H1 (cell line): ENCODE results near the gene SKAP2. TPM values are rescaled to one million over a fixed set of nuclear protein-coding genes. Genes with fewer than 3 reads are reported as not detected.

Experiments used
- CTCF ChIA-PET: fragments of 300-600 bp; sonication (Branson Sonifier 250); formaldehyde crosslinking; loops from one replicate; lab custom pipeline; 2021; ENCODE audit not compliant: partially characterized antibody; lab: Charles Lee
- POLR2A ChIA-PET: fragments of 300-600 bp; sonication (Branson Sonifier 250); formaldehyde crosslinking; loops from one replicate; lab custom pipeline; 2021; ENCODE audit warnings: inconsistent platforms; ENCODE audit not compliant: partially characterized antibody; lab: Charles Lee
- DNase-seq, 2 experiments: peaks; one replicate each; pipeline versions ENCODE4 v3.0.0 to v3.0.0-alpha.2; 2010 to 2022; ENCODE audit warnings: low spot score in 2 of 2, low read depth in 1 of 2, mixed read lengths in 1 of 2
- FAIRE-seq: peaks from 2 replicates; lab custom pipeline; 2011; peaks lifted over from hg19 to GRCh38; lab: Jason Lieb, UNC
- H2AFZ ChIP-seq: 2 replicates; pipeline ENCODE4 v1.8.1; 2012; ENCODE audit warnings: low read length, inconsistent platforms
- H2AK5ac ChIP-seq: 2 replicates; pipeline ENCODE4 v1.6.1; 2013; ENCODE audit warnings: low read depth, low read length
- H2BK120ac ChIP-seq: replicated peaks from 2 replicates; pipeline ENCODE3; 2013; ENCODE audit warnings: low read depth, low read length, inconsistent platforms
- H2BK12ac ChIP-seq: 2 replicates; pipeline ENCODE4 v1.6.1; 2013; ENCODE audit warnings: low read depth, low read length
- H2BK15ac ChIP-seq: 2 replicates; pipeline ENCODE4 v1.6.1; 2013; ENCODE audit warnings: low read length
- H2BK20ac ChIP-seq: 2 replicates; pipeline ENCODE4 v1.6.1; 2013; ENCODE audit warnings: low read length
- H2BK5ac ChIP-seq: 2 replicates; pipeline ENCODE4 v1.6.1; 2013; ENCODE audit warnings: low read depth, low read length
- H3K14ac ChIP-seq: 2 replicates; pipeline ENCODE4 v1.6.1; 2013; ENCODE audit warnings: inconsistent platforms; ENCODE audit not compliant: insufficient read length
- H3K18ac ChIP-seq: 2 replicates; pipeline ENCODE4 v1.6.1; 2013; ENCODE audit warnings: low read length; ENCODE audit errors: extremely low read depth
- H3K23ac ChIP-seq: 2 replicates; pipeline ENCODE4 v1.6.1; 2013; ENCODE audit warnings: inconsistent platforms; ENCODE audit not compliant: insufficient read length
- H3K23me2 ChIP-seq: 2 replicates; pipeline ENCODE4 v1.6.1; 2013; ENCODE audit warnings: low read depth, low read length
- H3K27ac ChIP-seq: 2 replicates; pipeline ENCODE4 v1.6.1; 2011; ENCODE audit warnings: low read depth, low read length, inconsistent platforms
- H3K27me3 ChIP-seq, 4 experiments: replicated peaks in 1 of 4; 1 replicate in 1 of 4; 2 replicates in 3 of 4; pipeline versions ENCODE4 v1.6.1 to v1.8.1; 2011 to 2013; ENCODE audit warnings: low read length in 3 of 4, mild to moderate bottlenecking in 3 of 4, inconsistent platforms in 2 of 4, mixed read lengths in 2 of 4, moderate library complexity in 1 of 4; ENCODE audit not compliant: control insufficient read depth in 3 of 4, insufficient read depth in 3 of 4; ENCODE audit errors: extremely low read depth in 1 of 4
- H3K36me3 ChIP-seq, 4 experiments: 2 replicates each; pipeline versions ENCODE4 v1.6.1 to v1.8.1; 2011 to 2013; ENCODE audit warnings: mild to moderate bottlenecking in 4 of 4, low read length in 3 of 4, moderate library complexity in 2 of 4, control low read depth in 1 of 4, inconsistent platforms in 1 of 4; ENCODE audit not compliant: insufficient read depth in 4 of 4, control insufficient read depth in 2 of 4
- H3K4ac ChIP-seq: replicated peaks from 2 replicates; pipeline ENCODE3; 2013; ENCODE audit warnings: low read length, low read depth, mixed read lengths, inconsistent platforms; ENCODE audit not compliant: insufficient read length
- H3K4me1 ChIP-seq, 4 experiments: replicated peaks in 1 of 4; 1 replicate in 1 of 4; 2 replicates in 3 of 4; pipeline versions ENCODE4 v1.6.1 to v1.8.1; 2011 to 2013; ENCODE audit warnings: low read length in 3 of 4, inconsistent platforms in 2 of 4, mixed read lengths in 1 of 4; ENCODE audit not compliant: insufficient read depth in 4 of 4, control insufficient read depth in 3 of 4
- H3K4me2 ChIP-seq, 2 experiments: 2 replicates each; pipeline versions ENCODE4 v1.6.1 to v1.8.1; 2011 to 2013; ENCODE audit warnings: low read depth in 2 of 2, low read length in 2 of 2, control low read depth in 1 of 2, inconsistent platforms in 1 of 2, mild to moderate bottlenecking in 1 of 2; ENCODE audit not compliant: insufficient read depth in 1 of 2
- H3K4me3 ChIP-seq, 4 experiments: fragments of 200-600, 300-600 bp in 1 of 4; sonication (generic), shearing (Covaris generic), sonication (Bioruptor Twin) in 1 of 4; 2 replicates each; pipeline versions ENCODE4 v1.5.1 to v1.8.1; 2011 to 2016; ENCODE audit warnings: low read length in 4 of 4, low read depth in 3 of 4, control low read depth in 2 of 4, inconsistent platforms in 2 of 4, mild to moderate bottlenecking in 2 of 4, mixed read lengths in 1 of 4, moderate library complexity in 1 of 4; ENCODE audit not compliant: insufficient read depth in 2 of 4; ENCODE audit errors: extremely low read depth in 1 of 4
- H3K56ac ChIP-seq: replicated peaks from 2 replicates; pipeline ENCODE3; 2013; ENCODE audit warnings: low read depth, mild to moderate bottlenecking, mixed read lengths, low read length, inconsistent platforms; ENCODE audit not compliant: insufficient read length
- H3K79me1 ChIP-seq: 2 replicates; pipeline ENCODE4 v1.6.1; 2013; ENCODE audit warnings: low read depth, low read length, control low read depth
- H3K79me2 ChIP-seq, 2 experiments: 2 replicates each; pipeline versions ENCODE4 v1.6.1 to v1.8.1; 2012 to 2013; ENCODE audit warnings: low read length in 2 of 2, mild to moderate bottlenecking in 2 of 2, inconsistent platforms in 1 of 2; ENCODE audit not compliant: insufficient read depth in 2 of 2, control insufficient read depth in 1 of 2
- H3K9ac ChIP-seq, 4 experiments: replicated peaks in 1 of 4; 1 replicate in 1 of 4; 2 replicates in 3 of 4; pipeline versions ENCODE4 v1.6.1 to v1.8.1; 2011 to 2013; ENCODE audit warnings: low read depth in 3 of 4, low read length in 3 of 4, control low read depth in 2 of 4, mild to moderate bottlenecking in 2 of 4, moderate library complexity in 2 of 4, inconsistent platforms in 1 of 4; ENCODE audit errors: extremely low read depth in 1 of 4
- H3K9me3 ChIP-seq, 2 experiments: 2 replicates each; pipeline versions ENCODE4 v1.6.1 to v1.8.1; 2012 to 2013; ENCODE audit warnings: mild to moderate bottlenecking in 2 of 2, moderate library complexity in 2 of 2, control low read depth in 1 of 2, inconsistent platforms in 1 of 2, low read depth in 1 of 2, low read length in 1 of 2, mixed read lengths in 1 of 2; ENCODE audit not compliant: insufficient read depth in 2 of 2
- H4K20me1 ChIP-seq, 2 experiments: replicated peaks in 1 of 2; 2 replicates each; pipeline versions ENCODE3 to v1.8.1; 2011 to 2013; ENCODE audit warnings: inconsistent platforms in 2 of 2, low read length in 2 of 2, mild to moderate bottlenecking in 1 of 2; ENCODE audit not compliant: insufficient read depth in 2 of 2, control insufficient read depth in 1 of 2
- H4K5ac ChIP-seq: 2 replicates; pipeline ENCODE4 v1.6.1; 2013; ENCODE audit warnings: low read length, low read depth, mixed read lengths, inconsistent platforms; ENCODE audit not compliant: insufficient read length
- H4K8ac ChIP-seq: 2 replicates; pipeline ENCODE4 v1.8.0; 2013; ENCODE audit warnings: mild to moderate bottlenecking, moderate library complexity, low read length, inconsistent platforms; ENCODE audit not compliant: insufficient read depth; ENCODE audit errors: extremely low read depth
- H4K91ac ChIP-seq: replicated peaks from 2 replicates; pipeline ENCODE3; 2013; ENCODE audit warnings: low read length, mixed read lengths, inconsistent platforms; ENCODE audit not compliant: insufficient read length
- CEBPB ChIP-seq: IDR thresholded peaks from 2 replicates; pipeline ENCODE4 v1.6.1; 2012; ENCODE audit warnings: low read depth, low read length
- SP1 ChIP-seq: IDR thresholded peaks from 2 replicates; pipeline ENCODE4 v1.6.1; 2011; ENCODE audit warnings: low read depth, low read length
- WGBS, 2 experiments: shearing (Covaris generic) in 1 of 2; methylation state at CpG; one replicate each; pipeline versions ENCODE4 v1.1.6 to v1.1.7; 2013 to 2015; ENCODE audit warnings: low lambda C conversion rate in 2 of 2, mixed read lengths in 2 of 2, inconsistent platforms in 1 of 2, low coverage in 1 of 2, missing lambda C conversion rate in 1 of 2; ENCODE audit not compliant: insufficient replicate concordance in 2 of 2, insufficient coverage in 1 of 2, insufficient read length in 1 of 2; ENCODE audit errors: extremely low coverage in 1 of 2, missing lambda C conversion rate in 1 of 2; 5-methylcytosine and 5-hydroxymethylcytosine counted together
- polyA plus RNA-seq, 7 experiments: library from polyadenylated mRNA; depleted of rRNA in 3 of 7; stranded (reverse) in 5 of 7; unstranded in 2 of 7; fragments of >200 nt in 5 of 7; fragments of 200-250 nt in 2 of 7; gene quantifications; 1 replicate in 5 of 7; 2 replicates in 1 of 7; 4 replicates in 1 of 7; pipeline versions ENCODE4 v1.2.1 to v1.2.3, GENCODE V29; 2011 to 2013; ENCODE audit warnings: missing spikeins in 2 of 7, mixed read lengths in 2 of 7
- total RNA-seq: library from RNA; stranded (reverse); fragmentation: NEBNext Ultra II Directional; extraction: Animal tissue kit (Norgen Biotek cat#: 25700); gene quantifications from 2 replicates; pipeline ENCODE4 v1.2.1, GENCODE V29; 2021
- TF ChIP-seq, protein P1 (sequence below), 3 experiments: IDR thresholded peaks; 1 replicate in 2 of 3; 2 replicates in 1 of 3; pipeline versions ENCODE4 v1.5.1 to v1.6.1; 2011; ENCODE audit warnings: low read length in 3 of 3, mild to moderate bottlenecking in 3 of 3, inconsistent platforms in 2 of 3, low read depth in 1 of 3, moderate library complexity in 1 of 3; ENCODE audit not compliant: insufficient read depth in 1 of 3; ENCODE audit errors: control extremely low read depth in 1 of 3

SKAP2 gene
- total and polyA plus RNA-seq, 2 of the 8 experiments (the other 6 are each of a cell fraction or from before 2014, with no cell fraction given) = 0.53 to 5.1 TPM

- Histone ChIP-seq H3K36me3 (no peaks in the 10 kb centered on the region), H3K4me3 (no peak overlapping the region)
- no peak for FAIRE-seq
Observed at GRCh38 chr7:26664735-26665416, 199.5 kb downstream of the SKAP2 start.

More at GRCh38 chr7:26664735-26665416, 199.5 kb downstream of the SKAP2 start:
- H3K79me2 ChIP-seq = no peaks in the 10 kb centered on the region
- H2BK20ac ChIP-seq = no peak overlapping the region
- H3K23me2 ChIP-seq = no peaks in the 10 kb centered on the region
- no peak overlapping the region for H3K9ac ChIP-seq
- WGBS, 2 experiments = 88% methylated on average over 5 of the region's 5 CpGs; no CpG with 5 or more reads in 1 of the 2 experiments
- no peaks in the 10 kb centered on the region for H3K9me3 ChIP-seq
- H2BK15ac ChIP-seq = no peak overlapping the region
- H3K27ac ChIP-seq = no peak overlapping the region
- no peak overlapping the region for H4K8ac ChIP-seq
- no peaks in the 10 kb centered on the region for H3K4me1 ChIP-seq
- H3K23ac ChIP-seq = no peak overlapping the region
- no peak overlapping the region for H2BK120ac ChIP-seq
- no peak overlapping the region for H3K56ac ChIP-seq
- no peak overlapping the region for H4K91ac ChIP-seq
- CTCF ChIA-PET = interaction anchor here (0.6 to 6.5 kb wide), 14 partner anchors 38 to 486 kb away, joined by 3 to 59 read pairs (median 4); no protein-coding TSS in a partner anchor
- TF ChIP-seq CEBPB = peak; percentile 71; the same call in 1 of the 2 replicates
- TF ChIP-seq, protein P1, sequence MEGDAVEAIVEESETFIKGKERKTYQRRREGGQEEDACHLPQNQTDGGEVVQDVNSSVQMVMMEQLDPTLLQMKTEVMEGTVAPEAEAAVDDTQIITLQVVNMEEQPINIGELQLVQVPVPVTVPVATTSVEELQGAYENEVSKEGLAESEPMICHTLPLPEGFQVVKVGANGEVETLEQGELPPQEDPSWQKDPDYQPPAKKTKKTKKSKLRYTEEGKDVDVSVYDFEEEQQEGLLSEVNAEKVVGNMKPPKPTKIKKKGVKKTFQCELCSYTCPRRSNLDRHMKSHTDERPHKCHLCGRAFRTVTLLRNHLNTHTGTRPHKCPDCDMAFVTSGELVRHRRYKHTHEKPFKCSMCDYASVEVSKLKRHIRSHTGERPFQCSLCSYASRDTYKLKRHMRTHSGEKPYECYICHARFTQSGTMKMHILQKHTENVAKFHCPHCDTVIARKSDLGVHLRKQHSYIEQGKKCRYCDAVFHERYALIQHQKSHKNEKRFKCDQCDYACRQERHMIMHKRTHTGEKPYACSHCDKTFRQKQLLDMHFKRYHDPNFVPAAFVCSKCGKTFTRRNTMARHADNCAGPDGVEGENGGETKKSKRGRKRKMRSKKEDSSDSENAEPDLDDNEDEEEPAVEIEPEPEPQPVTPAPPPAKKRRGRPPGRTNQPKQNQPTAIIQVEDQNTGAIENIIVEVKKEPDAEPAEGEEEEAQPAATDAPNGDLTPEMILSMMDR (IDR thresholded peaks at IDR 0.05; ENCODE audit: control extremely low read depth in 1 of 3, insufficient read depth in 1 of 3, low read depth in 1 of 3, low read length in 3 of 3) = no peak
- TF ChIP-seq SP1 = no peak
- TF ChIP-seq, all 59 proteins: peak for 1
- Histone ChIP-seq H3K14ac (no peak overlapping the region), H3K27me3 (no peaks in the 10 kb centered on the region), H3K4ac (no peak overlapping the region), H2BK12ac (no peak overlapping the region), H4K20me1 (no peaks in the 10 kb centered on the region), H2AK5ac (no peak overlapping the region), H4K5ac (no peak overlapping the region), H3K18ac (no peak overlapping the region), H2BK5ac (no peak overlapping the region), H3K4me2 (no peak overlapping the region), H3K79me1 (no peaks in the 10 kb centered on the region), H2AFZ (no peak overlapping the region)
- DNase-seq = no peak
- POLR2A ChIA-PET = interaction anchor here (0.8 kb wide), 1 partner anchor 632 kb away, joined by 3 read pairs; no protein-coding TSS in a partner anchor
